ENCODE results near the gene MBNL1. TPM values are rescaled to one million over a fixed set of nuclear protein-coding genes. Genes with fewer than 3 reads are reported as not detected.
A peak's percentile ranks its signal among the peaks of the same experiment; 100 is the strongest.

The MBNL1 gene
- total and polyA plus RNA-seq, 2 donors (not counting 3 experiments of a cell fraction or from before 2014, with no cell fraction given): 179 to 362 TPM

DNA sequence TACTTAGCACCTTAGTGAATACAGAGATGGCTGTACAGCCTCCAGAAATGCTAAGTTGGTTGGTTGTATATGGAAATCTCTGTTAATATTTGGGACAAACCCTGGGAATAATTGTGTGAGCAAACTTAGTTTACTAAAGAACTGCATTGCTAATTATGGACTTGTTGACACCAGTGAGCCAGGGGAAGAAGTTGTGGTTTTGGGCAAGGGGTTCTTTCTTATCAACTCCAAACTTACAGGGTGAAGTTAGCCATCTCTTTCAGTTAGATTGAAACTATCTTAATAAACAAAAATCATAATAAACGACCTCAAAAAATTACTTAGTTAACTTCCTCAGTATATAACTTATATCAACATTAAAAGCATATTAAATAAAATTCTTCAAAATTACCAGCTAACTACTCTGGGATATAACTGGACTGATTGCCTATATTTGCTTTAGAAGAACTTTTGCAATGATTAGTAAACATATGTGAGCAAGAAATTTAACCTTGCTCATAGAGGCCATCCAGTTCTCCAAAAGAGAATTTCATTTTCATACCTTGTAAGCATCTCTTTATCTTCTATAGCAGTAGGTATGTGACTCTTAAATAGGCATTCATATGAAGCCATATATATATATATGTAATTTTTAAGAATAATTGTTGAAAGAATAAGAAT lies 24.7 kb downstream of the MBNL1 start:
- no peak overlapping the region for H3K4me2 ChIP-seq (ENCODE audit: insufficient read depth, low read length)
- peaks cover 15% of the 10 kb centered on the region for H4K20me1 ChIP-seq (replicated peaks; ENCODE audit: control insufficient read depth, extremely low read depth, insufficient read depth, low read length)
- TF ChIP-seq GATA2 (IDR thresholded peaks at IDR 0.05; ENCODE audit: insufficient read depth, insufficient read length, low read depth, low read length) (no peak), POLR2AphosphoS5 (IDR thresholded peaks at IDR 0.05; ENCODE audit: insufficient read depth, low read depth, low read length) (no peak), FOS (IDR thresholded peaks at IDR 0.05; ENCODE audit: borderline replicate concordance, insufficient read depth, low read length) (no peak), POLR2A (IDR thresholded peaks at IDR 0.05; ENCODE audit: low read depth, low read length) (no peak), JUN (IDR thresholded peaks at IDR 0.05; ENCODE audit: borderline replicate concordance, insufficient read depth, insufficient read length, low read depth) (no peak)
- TF ChIP-seq, protein P1, sequence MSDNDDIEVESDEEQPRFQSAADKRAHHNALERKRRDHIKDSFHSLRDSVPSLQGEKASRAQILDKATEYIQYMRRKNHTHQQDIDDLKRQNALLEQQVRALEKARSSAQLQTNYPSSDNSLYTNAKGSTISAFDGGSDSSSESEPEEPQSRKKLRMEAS (IDR thresholded peaks at IDR 0.05; ENCODE audit: insufficient read depth, insufficient read length): no peak
- POLR2A ChIA-PET: no interaction called here
- no peaks in the 10 kb centered on the region for H3K9me3 ChIP-seq (replicated peaks; ENCODE audit: control insufficient read depth, insufficient read depth, low read length)
- H3K27me3 ChIP-seq (ENCODE audit: control insufficient read depth in 2 of 2, insufficient read depth in 2 of 2, low read length in 2 of 2): no peaks in the 10 kb centered on the region
- no peak overlapping the region for H2AFZ ChIP-seq (ENCODE audit: low read depth, low read length)
- peaks cover 0 to 2% of the 10 kb centered on the region in 2 experiments for H3K36me3 ChIP-seq (ENCODE audit: control insufficient read depth in 2 of 2, extremely low read depth in 1 of 2, insufficient read depth in 2 of 2, low read length in 2 of 2)
- FAIRE-seq: no peak
- intact Hi-C loops (cut with micrococcal nuclease) (no loop called here), dilution Hi-C loops (cut with MboI; ENCODE audit: extremely low pct_ligation_motif_present, low sequenced_read_pairs) (no loop called here)
- H3K4me1 ChIP-seq (ENCODE audit: control insufficient read depth, extremely low read depth, insufficient read depth, low read length): peaks cover 56% of the 10 kb centered on the region
- CTCF ChIA-PET: no interaction called here
- no peak overlapping the region for H3K9ac ChIP-seq (replicated peaks; ENCODE audit: extremely low read depth, insufficient read depth, low read length)
- no peak overlapping the region for H3K27ac ChIP-seq (ENCODE audit: insufficient read depth, low read depth, low read length)
- no peak overlapping the region for H3K4me3 ChIP-seq (replicated peaks in 1 of 3; ENCODE audit: insufficient read depth in 1 of 3, low read depth in 1 of 3, low read length in 3 of 3)
- H3K9me1 ChIP-seq (replicated peaks; ENCODE audit: control insufficient read depth, extremely low read depth, insufficient read depth, low read length): no peaks in the 10 kb centered on the region
- no TSS peak for BruUV-seq (replicated peaks)
- peaks cover 100% of the 10 kb centered on the region for H3K79me2 ChIP-seq (ENCODE audit: control insufficient read depth, insufficient read depth, low read length)
- no peak for DNase-seq (ENCODE audit: low read depth, low spot score)

DNA sequence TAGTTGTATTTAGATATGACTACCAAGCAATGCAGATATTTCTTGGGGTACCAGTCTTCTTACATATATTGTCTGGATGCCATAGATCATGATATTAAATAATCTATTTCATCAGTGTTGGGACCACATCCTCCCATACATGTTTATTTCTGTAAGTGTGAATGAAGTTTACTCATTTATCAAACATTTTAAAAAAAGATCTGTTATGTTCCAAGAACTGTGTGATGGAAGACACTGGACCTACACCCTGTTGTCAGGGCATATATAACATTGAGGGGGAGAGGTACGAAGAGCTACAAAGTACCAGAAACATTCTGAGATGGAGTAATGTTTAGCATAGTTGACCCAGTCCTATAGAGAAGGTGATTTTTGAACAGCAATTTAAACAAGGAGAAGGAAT lies 26.6 kb downstream of the MBNL1 start:
- no peaks in the 10 kb centered on the region for H3K27me3 ChIP-seq (ENCODE audit: control insufficient read depth in 2 of 2, insufficient read depth in 2 of 2, low read length in 2 of 2)
- no peak overlapping the region for H3K27ac ChIP-seq (ENCODE audit: insufficient read depth, low read depth, low read length)
- H3K4me2 ChIP-seq (ENCODE audit: insufficient read depth, low read length): peak overlapping the region; percentile 32
- dilution Hi-C loops (cut with MboI; ENCODE audit: extremely low pct_ligation_motif_present, low sequenced_read_pairs) (no loop called here), intact Hi-C loops (cut with micrococcal nuclease) (no loop called here)
- TF ChIP-seq, protein P1 (IDR thresholded peaks at IDR 0.05; ENCODE audit: insufficient read depth, insufficient read length): no peak
- no peak for TF ChIP-seq POLR2A (IDR thresholded peaks at IDR 0.05; ENCODE audit: low read depth, low read length)
- TF ChIP-seq MYC (IDR thresholded peaks at IDR 0.05; ENCODE audit: low read depth, low read length): no peak
- no peak for TF ChIP-seq FOS (IDR thresholded peaks at IDR 0.05; ENCODE audit: borderline replicate concordance, insufficient read depth, low read length)
- TF ChIP-seq, protein P2, sequence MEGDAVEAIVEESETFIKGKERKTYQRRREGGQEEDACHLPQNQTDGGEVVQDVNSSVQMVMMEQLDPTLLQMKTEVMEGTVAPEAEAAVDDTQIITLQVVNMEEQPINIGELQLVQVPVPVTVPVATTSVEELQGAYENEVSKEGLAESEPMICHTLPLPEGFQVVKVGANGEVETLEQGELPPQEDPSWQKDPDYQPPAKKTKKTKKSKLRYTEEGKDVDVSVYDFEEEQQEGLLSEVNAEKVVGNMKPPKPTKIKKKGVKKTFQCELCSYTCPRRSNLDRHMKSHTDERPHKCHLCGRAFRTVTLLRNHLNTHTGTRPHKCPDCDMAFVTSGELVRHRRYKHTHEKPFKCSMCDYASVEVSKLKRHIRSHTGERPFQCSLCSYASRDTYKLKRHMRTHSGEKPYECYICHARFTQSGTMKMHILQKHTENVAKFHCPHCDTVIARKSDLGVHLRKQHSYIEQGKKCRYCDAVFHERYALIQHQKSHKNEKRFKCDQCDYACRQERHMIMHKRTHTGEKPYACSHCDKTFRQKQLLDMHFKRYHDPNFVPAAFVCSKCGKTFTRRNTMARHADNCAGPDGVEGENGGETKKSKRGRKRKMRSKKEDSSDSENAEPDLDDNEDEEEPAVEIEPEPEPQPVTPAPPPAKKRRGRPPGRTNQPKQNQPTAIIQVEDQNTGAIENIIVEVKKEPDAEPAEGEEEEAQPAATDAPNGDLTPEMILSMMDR (IDR thresholded peaks at IDR 0.05; ENCODE audit: extremely low read depth in 1 of 2, insufficient read depth in 1 of 2, low read depth in 1 of 2, low read length in 2 of 2): no peak
- no peak for TF ChIP-seq GATA2 (IDR thresholded peaks at IDR 0.05; ENCODE audit: insufficient read depth, insufficient read length, low read depth, low read length)
- no peak for TF ChIP-seq EZH2 (IDR thresholded peaks at IDR 0.05; ENCODE audit: borderline replicate concordance, low read depth, low read length, severe bottlenecking)
- TF ChIP-seq POLR2AphosphoS5 (IDR thresholded peaks at IDR 0.05; ENCODE audit: insufficient read depth, low read depth, low read length): no peak
- no peak for TF ChIP-seq JUN (IDR thresholded peaks at IDR 0.05; ENCODE audit: borderline replicate concordance, insufficient read depth, insufficient read length, low read depth)
- H4K20me1 ChIP-seq (replicated peaks; ENCODE audit: control insufficient read depth, extremely low read depth, insufficient read depth, low read length): peaks cover 18% of the 10 kb centered on the region
- ChIA-PET POLR2A (no interaction called here), CTCF (interaction anchor here (0.6 to 1.3 kb wide), 2 partner anchors 19 to 223 kb away, joined by 3 read pairs; no protein-coding TSS in a partner anchor)
- no TSS peak for BruUV-seq (replicated peaks)
- no peak overlapping the region for H3K9ac ChIP-seq (replicated peaks; ENCODE audit: extremely low read depth, insufficient read depth, low read length)
- peaks cover 2 to 7% of the 10 kb centered on the region in 2 experiments for H3K36me3 ChIP-seq (ENCODE audit: control insufficient read depth in 2 of 2, extremely low read depth in 1 of 2, insufficient read depth in 2 of 2, low read length in 2 of 2)
- DNase-seq (ENCODE audit: low read depth, low spot score) (no peak), FAIRE-seq (no peak)
- peaks cover 100% of the 10 kb centered on the region for H3K79me2 ChIP-seq (ENCODE audit: control insufficient read depth, insufficient read depth, low read length)
- H3K4me3 ChIP-seq (replicated peaks in 1 of 3; ENCODE audit: insufficient read depth in 1 of 3, low read depth in 1 of 3, low read length in 3 of 3): no peak overlapping the region
- peaks cover 48% of the 10 kb centered on the region for H3K4me1 ChIP-seq (ENCODE audit: control insufficient read depth, extremely low read depth, insufficient read depth, low read length)
- H2AFZ ChIP-seq (ENCODE audit: low read depth, low read length): no peak overlapping the region
- no peaks in the 10 kb centered on the region for H3K9me1 ChIP-seq (replicated peaks; ENCODE audit: control insufficient read depth, extremely low read depth, insufficient read depth, low read length)
- H3K9me3 ChIP-seq (replicated peaks; ENCODE audit: control insufficient read depth, insufficient read depth, low read length): no peaks in the 10 kb centered on the region
